ENCODE results near the gene CYP2A13. TPM values are rescaled to one million over a fixed set of nuclear protein-coding genes. Genes with fewer than 3 reads are reported as not detected.
"Not testable (repeated sequence)": the region's sequence is repeated elsewhere in the genome, so short reads cannot be mapped to it uniquely, and the experiment has no call there.

The CYP2A13 gene
- total RNA-seq, 4 donors from 2014 or later, result not detected

GRCh38 chr19:41095703-41096102 lies 7.5 kb downstream of the CYP2A13 start:
- Histone ChIP-seq H3K36me3 (no peaks in the 10 kb centered on the region), H3K4me3 (no peak overlapping the region), H3K4me1 (no peaks in the 10 kb centered on the region), H3K27ac (no peak overlapping the region), H3K9me3 (peaks cover 0 to 20% (median 0%) of the 10 kb centered on the region in 3 donors), H3K27me3 (peaks cover 49% of the 10 kb centered on the region)
- no peak for TF ChIP-seq POLR2A (IDR thresholded peaks at IDR 0.05)
- no peak for TF ChIP-seq POLR2AphosphoS5 (IDR thresholded peaks at IDR 0.05)
- no peak for TF ChIP-seq EP300 (IDR thresholded peaks at IDR 0.05)
- no peak for TF ChIP-seq CTCF (IDR thresholded peaks at IDR 0.05)
- 0 to 90% methylated on average over 2 of the region's 15 CpGs for WGBS, 2 donors (ENCODE audit: low coverage in 1 of 2)
- ATAC-seq, result no peak

GRCh38 chr19:41096353-41096752 lies 8.1 kb downstream of the CYP2A13 start:
- 61 to 68% methylated on average over 2 to 6 of the region's 7 CpGs for WGBS, 2 donors (ENCODE audit: low coverage in 1 of 2)
- Histone ChIP-seq H3K9me3 (peaks cover 0 to 20% (median 0%) of the 10 kb centered on the region in 3 donors), H3K4me3 (no peak overlapping the region), H3K27ac (no peak overlapping the region), H3K27me3 (peaks cover 42% of the 10 kb centered on the region), H3K36me3 (no peaks in the 10 kb centered on the region), H3K4me1 (no peaks in the 10 kb centered on the region)
- TF ChIP-seq POLR2A (IDR thresholded peaks at IDR 0.05), result no peak
- no peak for TF ChIP-seq POLR2AphosphoS5 (IDR thresholded peaks at IDR 0.05)
- TF ChIP-seq CTCF (IDR thresholded peaks at IDR 0.05), result no peak
- no peak for TF ChIP-seq EP300 (IDR thresholded peaks at IDR 0.05)
- no peak for ATAC-seq

- Histone ChIP-seq H3K36me3 (no peaks in the 10 kb centered on the region), H3K4me1 (no peaks in the 10 kb centered on the region), H3K4me3 (no peak overlapping the region), H3K27me3 (peaks cover 35% of the 10 kb centered on the region), H3K9me3 (peaks cover 0 to 28% (median 0%) of the 10 kb centered on the region in 3 donors), H3K27ac (no peak overlapping the region)
- no peak for ATAC-seq
- no peak for TF ChIP-seq POLR2A (IDR thresholded peaks at IDR 0.05)
- no peak for TF ChIP-seq POLR2AphosphoS5 (IDR thresholded peaks at IDR 0.05)
- 60 to 73% methylated on average over 2 of the region's 2 CpGs for WGBS, 2 donors (ENCODE audit: low coverage in 1 of 2)
Observed at GRCh38 chr19:41097302-41097701, 9.1 kb downstream of the CYP2A13 start.

GRCh38 chr19:41098762-41099161 lies 10.5 kb downstream of the CYP2A13 start:
- peaks cover 21% of the 10 kb centered on the region for H3K27me3 ChIP-seq
- H3K36me3 ChIP-seq, result no peaks in the 10 kb centered on the region
- WGBS, 2 donors (ENCODE audit: low coverage in 1 of 2), result 40 to 61% methylated on average over 1 to 5 of the region's 5 CpGs
- no peak for ATAC-seq
- no peaks in the 10 kb centered on the region for H3K4me1 ChIP-seq
- no peak overlapping the region for H3K27ac ChIP-seq
- H3K4me3 ChIP-seq, result no peak overlapping the region
- H3K9me3 ChIP-seq, result peaks cover 0 to 35% (median 0%) of the 10 kb centered on the region in 3 donors
- TF ChIP-seq POLR2AphosphoS5 (IDR thresholded peaks at IDR 0.05) (no peak), POLR2A (IDR thresholded peaks at IDR 0.05) (no peak), CTCF (IDR thresholded peaks at IDR 0.05) (no peak), EP300 (IDR thresholded peaks at IDR 0.05) (no peak)

- H3K27me3 ChIP-seq, H3K4me1 ChIP-seq, H3K36me3 ChIP-seq, ATAC-seq, H3K27ac ChIP-seq, H3K4me3 ChIP-seq: not testable (repeated sequence)
- WGBS, 2 donors (ENCODE audit: low coverage in 1 of 2), result 80 to 92% methylated on average over 1 of the region's 1 CpG
- peaks cover 0 to 42% (median 0%) of the 10 kb centered on the region in 3 donors for H3K9me3 ChIP-seq
Observed at GRCh38 chr19:41102210-41102609, 14.0 kb downstream of the CYP2A13 start.

- ATAC-seq, result no peak
- H3K9me3 ChIP-seq, result peaks cover 0 to 23% (median 0%) of the 10 kb centered on the region in 3 donors
- H3K36me3 ChIP-seq, result no peaks in the 10 kb centered on the region
- H3K27ac ChIP-seq, result no peak overlapping the region
- no peaks in the 10 kb centered on the region for H3K27me3 ChIP-seq
- no peak overlapping the region for H3K4me3 ChIP-seq
- TF ChIP-seq CTCF (IDR thresholded peaks at IDR 0.05), result no peak
- TF ChIP-seq POLR2A (IDR thresholded peaks at IDR 0.05), result no peak
- TF ChIP-seq POLR2AphosphoS5 (IDR thresholded peaks at IDR 0.05), result no peak
- no peak for TF ChIP-seq EP300 (IDR thresholded peaks at IDR 0.05)
- no peaks in the 10 kb centered on the region for H3K4me1 ChIP-seq
- WGBS, 2 donors (ENCODE audit: low coverage in 1 of 2), result 78 to 80% methylated on average over 3 of the region's 3 CpGs
Observed at GRCh38 chr19:41106177-41106576, 17.9 kb downstream of the CYP2A13 start.

Data from gastroesophageal sphincter (tissue), 4 donors.